ENCODE results near the gene AGK.
A peak's percentile ranks its signal among the peaks of the same experiment; 100 is the strongest.
"Not testable (repeated sequence)": the region's sequence is repeated elsewhere in the genome, so short reads cannot be mapped to it uniquely, and the experiment has no call there.

AGK gene

DNA sequence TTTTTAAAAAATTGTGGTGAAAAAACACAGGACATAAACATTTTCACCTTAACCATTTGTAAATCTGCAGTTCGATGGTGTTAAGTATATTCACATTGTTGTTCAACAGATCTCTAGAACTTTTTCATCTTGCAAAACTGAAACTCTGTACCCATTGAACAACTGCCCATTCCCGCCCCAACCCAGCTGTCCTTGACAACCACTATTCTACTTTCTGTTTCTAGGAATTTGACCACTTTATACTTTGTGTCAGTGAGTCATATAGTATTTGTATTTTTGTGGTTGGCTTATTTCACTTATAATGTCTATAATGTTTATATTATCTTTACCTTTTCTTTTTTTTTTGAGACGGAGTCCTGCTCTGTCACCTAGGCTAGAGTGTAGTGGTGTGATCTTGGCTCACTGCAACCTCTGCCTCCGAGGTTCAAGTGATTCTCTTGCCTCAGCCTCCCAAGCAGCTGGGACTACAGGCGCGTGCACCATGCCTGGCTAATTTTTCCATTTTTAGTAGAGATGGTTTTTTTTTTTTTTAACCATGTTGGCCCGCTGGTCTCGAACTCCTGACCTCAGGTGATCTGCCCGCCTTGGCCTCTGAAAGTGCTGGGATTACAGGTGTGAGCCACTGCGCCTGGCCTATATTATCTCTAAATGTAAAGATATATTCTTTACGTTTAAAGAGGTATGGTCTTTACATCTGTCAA, 6.8 kb downstream of the AGK start:
- DNase-seq, result not testable (repeated sequence)

- peak; percentile 67 for DNase-seq
Measured at GRCh38 chr7:141558544-141559183, 7.5 kb downstream of the AGK start.

DNA sequence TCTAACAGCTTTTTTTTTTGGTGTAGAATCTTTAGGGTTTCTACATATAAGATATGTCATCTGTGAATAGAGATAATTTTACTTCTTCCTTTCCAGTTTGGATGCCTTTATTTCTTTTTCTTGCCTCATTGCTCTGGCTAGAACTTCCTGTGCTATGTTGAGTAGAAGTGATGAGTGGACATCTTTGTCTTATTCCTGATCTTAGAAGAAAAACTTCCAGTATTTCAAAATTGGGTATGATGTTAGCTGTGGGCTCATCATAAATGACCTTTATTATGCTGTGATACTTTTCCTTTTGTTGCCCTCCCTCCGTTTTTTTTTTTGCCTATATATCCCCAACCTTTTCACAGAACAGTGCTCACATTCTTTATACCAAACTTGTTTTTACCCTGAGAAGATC, 8.8 kb downstream of the AGK start:
- no peak for DNase-seq

DNA sequence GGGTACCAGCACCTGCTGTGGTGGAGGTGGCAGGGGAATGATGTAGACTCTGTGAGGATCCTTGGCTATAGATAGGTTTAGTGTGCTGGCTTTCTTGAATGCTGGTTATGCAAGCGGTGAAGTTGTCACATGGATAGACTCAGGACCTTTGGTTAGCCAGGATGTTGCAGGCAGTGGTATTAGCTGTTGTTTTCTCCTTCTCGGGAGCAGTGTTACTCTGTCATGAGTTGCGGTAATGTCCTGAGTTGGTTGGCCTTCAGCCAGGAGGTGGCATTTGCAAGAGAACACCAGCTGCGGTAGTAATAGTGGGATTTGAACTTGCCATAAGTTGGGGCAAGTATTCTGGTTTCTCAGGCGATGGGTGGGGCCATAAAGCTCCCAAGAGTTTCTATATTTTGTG, 10.8 kb downstream of the AGK start:
- DNase-seq, result no peak

- no peak for DNase-seq
Measured at GRCh38 chr7:141562543-141562942, 11.3 kb downstream of the AGK start.

DNA sequence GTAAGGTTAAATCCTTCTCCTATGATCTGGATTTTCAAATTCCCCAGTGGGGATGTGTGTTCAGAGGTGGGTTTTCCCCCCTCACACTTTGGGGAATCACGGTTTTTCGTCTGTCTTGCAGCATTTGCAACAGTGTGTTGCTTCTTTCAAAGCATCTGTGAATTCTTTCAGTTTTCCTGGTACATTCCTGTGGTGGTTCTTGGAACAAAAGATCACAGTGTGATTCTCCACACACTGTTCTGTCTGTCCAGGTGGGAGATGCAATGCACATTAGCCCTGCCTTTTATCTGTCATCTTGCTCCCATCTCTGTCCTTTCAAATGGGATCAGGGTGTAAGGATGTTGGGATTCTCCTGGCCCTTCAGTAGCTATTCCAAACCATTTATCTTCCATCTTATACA, 11.8 kb downstream of the AGK start:
- DNase-seq, result no peak

DNA sequence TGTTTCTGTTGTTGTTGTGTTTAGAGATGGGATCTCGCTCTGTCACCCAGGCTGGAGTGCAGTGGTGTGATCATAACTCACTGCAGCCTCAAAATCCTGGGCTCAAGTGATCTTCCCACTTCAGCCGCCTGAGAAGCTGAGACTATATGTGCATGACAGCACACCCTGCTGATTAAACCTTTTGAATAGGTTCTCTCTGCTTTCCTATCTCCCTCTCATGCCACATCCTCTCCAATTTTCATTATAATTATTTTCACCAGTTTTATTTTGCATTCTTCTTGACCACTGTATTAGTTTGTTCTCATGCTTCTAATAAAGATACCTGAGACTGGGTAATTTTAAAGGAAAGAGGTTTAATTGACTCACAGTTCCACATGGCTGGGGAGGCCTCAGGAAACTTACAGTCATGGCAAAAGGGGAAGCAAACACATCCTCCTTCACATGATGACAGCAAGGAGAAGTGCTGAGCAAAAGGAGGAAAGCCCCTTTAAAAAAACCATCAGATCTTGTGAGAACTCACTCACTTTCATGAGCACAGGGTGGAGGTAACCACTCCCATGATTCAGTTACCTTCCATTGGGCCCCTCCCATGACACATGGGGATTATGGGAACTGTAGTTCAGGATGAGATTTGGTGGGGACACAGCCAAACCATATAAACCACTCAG, 12.9 kb downstream of the AGK start:
- no peak for DNase-seq

DNA sequence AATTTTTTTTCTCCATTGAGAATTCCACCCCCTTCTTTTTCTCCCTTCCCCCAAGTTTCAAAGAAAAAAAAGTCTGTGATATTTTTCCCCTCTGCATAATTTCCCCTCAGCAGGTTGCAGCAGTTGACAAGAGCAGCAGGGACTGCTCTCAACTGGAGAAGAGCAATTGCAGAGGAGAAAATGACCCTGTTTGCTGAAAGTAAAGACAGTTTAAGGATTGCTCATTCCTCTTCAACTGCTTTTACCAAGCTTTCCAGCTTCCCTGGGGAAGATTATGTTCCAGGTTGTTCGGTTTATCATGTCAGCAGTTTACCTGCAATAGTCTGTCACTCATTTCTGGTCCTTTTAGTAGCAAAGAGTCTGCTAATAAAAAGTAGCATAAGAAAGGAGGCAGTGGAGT, 16.2 kb downstream of the AGK start:
- no peak for DNase-seq

DNA sequence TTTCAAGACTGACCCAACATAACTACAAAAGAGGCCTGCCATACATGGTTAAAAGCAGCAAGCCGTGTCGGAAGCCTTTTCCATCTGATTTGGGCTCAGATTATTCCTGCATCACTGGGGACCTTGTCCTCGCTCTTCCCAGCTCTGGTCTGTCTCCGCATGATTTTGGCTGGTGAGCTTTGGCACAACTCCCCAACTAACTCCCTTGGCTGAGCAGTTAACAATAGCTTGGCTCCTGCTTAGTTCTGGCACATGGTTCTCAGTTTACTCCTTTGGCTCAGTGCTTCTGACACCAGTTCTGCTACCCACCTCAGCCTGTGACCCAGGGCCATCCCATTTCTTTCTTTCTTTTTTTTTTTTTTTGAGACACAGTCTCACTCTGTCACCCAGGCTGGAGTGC, 17.0 kb downstream of the AGK start:
- DNase-seq, result no peak

GRCh38 chr7:141571059-141571458, 19.8 kb downstream of the AGK start:
- DNase-seq, result no peak

- no peak for DNase-seq
Measured at GRCh38 chr7:141572175-141572574, 21.0 kb downstream of the AGK start.

DNA sequence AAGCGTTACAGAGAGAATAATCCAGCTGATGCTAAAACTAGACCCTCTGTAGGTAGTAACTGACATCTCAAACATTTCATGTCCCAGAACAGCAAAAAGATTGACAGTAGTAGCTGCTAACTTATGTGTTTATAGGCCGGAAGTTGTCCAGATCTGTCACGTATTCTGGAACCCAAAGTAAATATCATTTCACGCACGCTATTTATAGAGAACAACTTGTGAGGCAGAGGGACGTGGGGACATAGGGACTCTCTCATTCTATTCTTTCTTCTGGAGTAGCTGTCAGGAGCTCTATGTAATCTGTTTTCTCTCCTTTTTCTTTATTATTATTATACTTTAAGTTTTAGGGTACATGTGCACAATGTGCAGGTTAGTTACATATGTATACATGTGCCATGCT, 22.3 kb downstream of the AGK start:
- DNase-seq, result no peak

DNA sequence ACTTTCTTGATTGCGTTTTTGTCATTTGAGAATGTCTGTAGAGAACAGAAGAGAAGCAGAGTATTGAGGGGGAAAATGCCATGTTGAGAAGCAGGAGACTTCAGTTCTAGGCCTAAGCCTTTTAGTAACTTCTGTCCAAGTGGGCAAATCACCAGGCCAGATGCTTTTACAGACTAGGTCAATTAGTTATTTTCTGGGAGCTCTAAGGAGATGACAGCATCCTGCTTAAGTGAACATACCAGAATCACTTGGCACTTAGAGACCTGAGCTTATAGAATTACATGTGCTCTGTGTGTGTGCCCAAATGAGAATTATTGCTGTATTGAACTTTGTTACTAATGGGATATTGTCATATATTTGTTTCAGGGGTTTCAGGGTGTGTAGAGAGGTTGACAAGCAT, 24.0 kb downstream of the AGK start:
- DNase-seq, result no peak

- DNase-seq, result no peak
Measured at GRCh38 chr7:141575654-141576448, 24.6 kb downstream of the AGK start.

- DNase-seq, result no peak
Measured at GRCh38 chr7:141577043-141577839, 26.0 kb downstream of the AGK start.

DNA sequence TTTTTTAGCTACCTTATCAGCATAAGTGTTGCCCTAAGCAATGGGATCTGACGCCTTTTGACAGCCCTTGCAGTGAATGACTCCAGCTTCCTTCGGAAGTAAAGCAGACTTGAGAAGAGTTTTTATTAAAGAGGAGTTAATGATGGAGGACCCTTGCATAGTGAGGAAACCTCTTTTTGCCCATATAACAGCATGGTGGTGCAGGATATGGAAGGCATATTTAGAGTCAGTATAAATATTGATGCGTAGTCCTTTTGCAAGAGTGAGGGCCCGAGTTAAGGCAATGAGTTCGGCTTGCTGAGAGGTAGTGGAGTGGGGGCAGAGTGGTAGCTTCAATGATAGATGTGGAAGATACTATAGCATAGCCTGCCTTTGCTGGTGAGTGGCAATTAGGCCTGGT, 28.7 kb downstream of the AGK start:
- DNase-seq, result not testable (repeated sequence)

GRCh38 chr7:141582063-141582462, 30.9 kb downstream of the AGK start:
- DNase-seq, result not testable (repeated sequence)

- DNase-seq, result no peak
Measured at GRCh38 chr7:141584935-141585334, 33.7 kb downstream of the AGK start.

- no peak for DNase-seq
Measured at GRCh38 chr7:141585592-141586510, 34.6 kb downstream of the AGK start.

GRCh38 chr7:141586878-141587277, 35.7 kb downstream of the AGK start:
- no peak for DNase-seq

DNA sequence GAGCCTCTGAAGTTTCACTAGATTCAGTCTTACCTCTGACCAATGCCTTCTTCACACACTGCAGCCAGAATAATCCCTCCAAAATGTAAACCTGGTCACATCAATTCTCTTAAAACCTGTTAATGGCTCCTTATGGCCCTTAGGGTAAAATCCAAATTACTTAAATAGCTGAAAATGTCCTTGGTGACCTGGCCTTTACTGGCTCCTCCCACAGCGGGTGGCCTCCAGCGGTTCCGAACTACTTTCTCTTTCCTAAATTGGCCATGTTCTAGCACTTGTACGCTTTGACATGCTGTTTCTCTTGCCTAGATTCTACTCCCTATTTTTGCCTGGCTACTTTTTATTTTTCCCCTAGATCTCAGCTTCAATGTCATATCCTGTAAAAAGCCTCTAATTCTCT, 36.1 kb downstream of the AGK start:
- DNase-seq, result no peak

GRCh38 chr7:141588912-141589311, 37.7 kb downstream of the AGK start:
- DNase-seq, result no peak
